ENCODE data around the gene IFNB1.

The IFNB1 gene

DNA sequence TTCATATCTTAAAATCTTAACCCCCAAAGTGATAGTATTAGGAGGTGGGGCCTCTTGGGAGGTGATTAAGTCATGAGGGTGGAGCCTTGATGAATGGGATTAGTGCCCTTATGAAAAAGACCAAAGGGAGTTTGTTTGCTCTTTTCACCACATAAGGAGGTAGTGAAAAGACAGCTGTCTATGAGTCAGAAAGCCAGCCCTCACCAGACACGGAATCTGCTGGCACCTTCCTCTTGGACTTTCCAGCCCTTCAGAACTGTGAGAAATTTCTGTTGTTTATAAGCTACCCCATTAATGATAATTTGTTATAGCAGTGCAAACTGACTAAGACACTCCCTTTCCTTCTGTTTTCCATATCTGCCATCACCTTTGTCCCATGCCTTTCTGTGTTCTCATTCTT is 20.8 kb downstream of the IFNB1 start:
- TF ChIP-seq ZFHX2 (tag by site-specific recombination; conservative IDR thresholded peaks at IDR 0.05), result no peak
- no peak for TF ChIP-seq ZNF138 (tag by site-specific recombination; IDR thresholded peaks at IDR 0.05; ENCODE audit: borderline replicate concordance)
- TF ChIP-seq, protein P1, sequence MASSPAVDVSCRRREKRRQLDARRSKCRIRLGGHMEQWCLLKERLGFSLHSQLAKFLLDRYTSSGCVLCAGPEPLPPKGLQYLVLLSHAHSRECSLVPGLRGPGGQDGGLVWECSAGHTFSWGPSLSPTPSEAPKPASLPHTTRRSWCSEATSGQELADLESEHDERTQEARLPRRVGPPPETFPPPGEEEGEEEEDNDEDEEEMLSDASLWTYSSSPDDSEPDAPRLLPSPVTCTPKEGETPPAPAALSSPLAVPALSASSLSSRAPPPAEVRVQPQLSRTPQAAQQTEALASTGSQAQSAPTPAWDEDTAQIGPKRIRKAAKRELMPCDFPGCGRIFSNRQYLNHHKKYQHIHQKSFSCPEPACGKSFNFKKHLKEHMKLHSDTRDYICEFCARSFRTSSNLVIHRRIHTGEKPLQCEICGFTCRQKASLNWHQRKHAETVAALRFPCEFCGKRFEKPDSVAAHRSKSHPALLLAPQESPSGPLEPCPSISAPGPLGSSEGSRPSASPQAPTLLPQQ (tag by site-specific recombination; IDR thresholded peaks at IDR 0.05), result no peak
- TF ChIP-seq ZNF629 (tag by site-specific recombination; IDR thresholded peaks at IDR 0.05), result no peak
- no peak for TF ChIP-seq ZNF248 (tag by site-specific recombination; IDR thresholded peaks at IDR 0.05)
- TF ChIP-seq WT1 (tag by site-specific recombination; IDR thresholded peaks at IDR 0.05), result no peak
- TF ChIP-seq ZNF830 (tag by site-specific recombination; IDR thresholded peaks at IDR 0.05; ENCODE audit: low read depth), result no peak
- no peak for TF ChIP-seq ZNF391 (tag by site-specific recombination; IDR thresholded peaks at IDR 0.05; ENCODE audit: borderline replicate concordance, low read depth)
- no peak for TF ChIP-seq ZNF416 (tag by site-specific recombination; IDR thresholded peaks at IDR 0.05)
- TF ChIP-seq REPIN1 (tag by site-specific recombination; IDR thresholded peaks at IDR 0.05; ENCODE audit: low read depth), result no peak
- TF ChIP-seq, protein P2, sequence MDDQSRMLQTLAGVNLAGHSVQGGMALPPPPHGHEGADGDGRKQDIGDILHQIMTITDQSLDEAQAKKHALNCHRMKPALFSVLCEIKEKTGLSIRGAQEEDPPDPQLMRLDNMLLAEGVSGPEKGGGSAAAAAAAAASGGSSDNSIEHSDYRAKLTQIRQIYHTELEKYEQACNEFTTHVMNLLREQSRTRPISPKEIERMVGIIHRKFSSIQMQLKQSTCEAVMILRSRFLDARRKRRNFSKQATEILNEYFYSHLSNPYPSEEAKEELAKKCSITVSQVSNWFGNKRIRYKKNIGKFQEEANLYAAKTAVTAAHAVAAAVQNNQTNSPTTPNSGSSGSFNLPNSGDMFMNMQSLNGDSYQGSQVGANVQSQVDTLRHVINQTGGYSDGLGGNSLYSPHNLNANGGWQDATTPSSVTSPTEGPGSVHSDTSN (CRISPR knock-in tag; IDR thresholded peaks at IDR 0.05), result no peak
- no peak for TF ChIP-seq ZNF747 (tag by site-specific recombination; IDR thresholded peaks at IDR 0.05)
- TF ChIP-seq IKZF3 (tag by site-specific recombination; IDR thresholded peaks at IDR 0.05), result no peak
- TF ChIP-seq GLIS2 (tag by site-specific recombination; IDR thresholded peaks at IDR 0.05), result no peak
- TF ChIP-seq, protein P3, sequence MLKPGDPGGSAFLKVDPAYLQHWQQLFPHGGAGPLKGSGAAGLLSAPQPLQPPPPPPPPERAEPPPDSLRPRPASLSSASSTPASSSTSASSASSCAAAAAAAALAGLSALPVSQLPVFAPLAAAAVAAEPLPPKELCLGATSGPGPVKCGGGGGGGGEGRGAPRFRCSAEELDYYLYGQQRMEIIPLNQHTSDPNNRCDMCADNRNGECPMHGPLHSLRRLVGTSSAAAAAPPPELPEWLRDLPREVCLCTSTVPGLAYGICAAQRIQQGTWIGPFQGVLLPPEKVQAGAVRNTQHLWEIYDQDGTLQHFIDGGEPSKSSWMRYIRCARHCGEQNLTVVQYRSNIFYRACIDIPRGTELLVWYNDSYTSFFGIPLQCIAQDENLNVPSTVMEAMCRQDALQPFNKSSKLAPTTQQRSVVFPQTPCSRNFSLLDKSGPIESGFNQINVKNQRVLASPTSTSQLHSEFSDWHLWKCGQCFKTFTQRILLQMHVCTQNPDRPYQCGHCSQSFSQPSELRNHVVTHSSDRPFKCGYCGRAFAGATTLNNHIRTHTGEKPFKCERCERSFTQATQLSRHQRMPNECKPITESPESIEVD (tag by site-specific recombination; IDR thresholded peaks at IDR 0.05), result no peak
- TF ChIP-seq FEZF1 (tag by site-specific recombination; IDR thresholded peaks at IDR 0.05), result no peak
- no peak for TF ChIP-seq ZNF529 (tag by site-specific recombination; IDR thresholded peaks at IDR 0.05; ENCODE audit: insufficient replicate concordance)
- Histone ChIP-seq H3K27ac (ENCODE audit: extremely low read depth, low read depth, low read length) (no peak overlapping the region), H3K9me3 (ENCODE audit: control insufficient read depth, insufficient read depth, low read depth, low read length) (no peaks in the 10 kb centered on the region), H3K4me3 (ENCODE audit: low read depth, low read length) (no peak overlapping the region), H3K4me1 (ENCODE audit: control insufficient read depth, insufficient read depth, low read length) (no peaks in the 10 kb centered on the region), H3K36me3 (ENCODE audit: control insufficient read depth in 2 of 2, insufficient read depth in 1 of 2, low read length in 2 of 2) (no peaks in the 10 kb centered on the region)
- POLR2A ChIA-PET, result no interaction called here
- CTCF ChIA-PET, result interaction anchor here (0.6 kb wide), 1 partner anchor 170 kb away, joined by 3 read pairs; no protein-coding TSS in a partner anchor

DNA sequence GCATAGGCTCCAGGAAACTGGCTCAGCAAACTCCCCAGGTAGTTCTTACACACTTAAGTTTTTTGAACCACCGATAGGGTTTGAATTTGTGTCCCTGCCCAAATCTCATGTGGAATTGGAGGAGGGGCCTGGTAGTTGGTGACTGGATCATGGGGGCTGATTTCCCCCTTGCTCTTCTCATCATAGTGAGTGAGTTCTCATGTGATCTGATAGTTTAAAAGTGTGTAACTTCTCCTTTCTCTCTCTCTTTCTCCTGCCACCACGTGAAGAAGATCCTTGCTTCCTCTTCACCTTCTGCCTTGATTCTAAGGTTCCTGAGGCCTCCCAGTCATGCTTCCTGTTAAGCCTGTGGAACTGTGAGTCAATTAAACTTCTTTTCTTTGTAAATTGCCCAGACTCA is 23.9 kb downstream of the IFNB1 start:
- TF ChIP-seq ZSCAN30 (tag by site-specific recombination; IDR thresholded peaks at IDR 0.05) (no peak), GFI1B (tag by site-specific recombination; IDR thresholded peaks at IDR 0.05) (no peak), YY1 (tag by site-specific recombination; IDR thresholded peaks at IDR 0.05) (no peak), ZNF10 (tag by site-specific recombination; IDR thresholded peaks at IDR 0.05) (no peak), ZNF654 (tag by site-specific recombination; IDR thresholded peaks at IDR 0.05; ENCODE audit: low read depth) (no peak), ZEB2 (tag by site-specific recombination; IDR thresholded peaks at IDR 0.05) (no peak), IKZF3 (tag by site-specific recombination; IDR thresholded peaks at IDR 0.05) (no peak), KLF8 (tag by site-specific recombination; IDR thresholded peaks at IDR 0.05) (no peak)
- TF ChIP-seq, protein P4, sequence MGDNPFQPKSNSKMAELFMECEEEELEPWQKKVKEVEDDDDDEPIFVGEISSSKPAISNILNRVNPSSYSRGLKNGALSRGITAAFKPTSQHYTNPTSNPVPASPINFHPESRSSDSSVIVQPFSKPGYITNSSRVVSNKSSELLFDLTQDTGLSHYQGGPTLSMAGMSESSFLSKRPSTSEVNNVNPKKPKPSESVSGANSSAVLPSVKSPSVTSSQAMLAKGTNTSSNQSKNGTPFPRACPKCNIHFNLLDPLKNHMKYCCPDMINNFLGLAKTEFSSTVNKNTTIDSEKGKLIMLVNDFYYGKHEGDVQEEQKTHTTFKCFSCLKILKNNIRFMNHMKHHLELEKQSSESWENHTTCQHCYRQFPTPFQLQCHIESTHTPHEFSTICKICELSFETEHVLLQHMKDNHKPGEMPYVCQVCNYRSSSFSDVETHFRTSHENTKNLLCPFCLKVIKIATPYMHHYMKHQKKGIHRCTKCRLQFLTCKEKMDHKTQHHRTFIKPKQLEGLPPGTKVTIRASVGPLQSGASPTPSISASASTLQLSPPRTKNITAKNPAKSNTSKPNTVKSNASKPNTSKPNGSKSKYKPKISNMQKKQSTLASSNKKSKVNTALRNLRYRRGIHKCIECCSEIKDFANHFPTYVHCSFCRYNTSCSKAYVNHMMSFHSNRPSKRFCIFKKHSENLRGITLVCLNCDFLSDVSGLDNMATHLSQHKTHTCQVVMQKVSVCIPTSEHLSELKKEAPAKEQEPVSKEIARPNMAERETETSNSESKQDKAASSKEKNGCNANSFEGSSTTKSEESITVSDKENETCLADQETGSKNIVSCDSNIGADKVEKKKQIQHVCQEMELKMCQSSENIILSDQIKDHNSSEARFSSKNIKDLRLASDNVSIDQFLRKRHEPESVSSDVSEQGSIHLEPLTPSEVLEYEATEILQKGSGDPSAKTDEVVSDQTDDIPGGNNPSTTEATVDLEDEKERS (tag by site-specific recombination; IDR thresholded peaks at IDR 0.05), result no peak
- TF ChIP-seq, protein P5, sequence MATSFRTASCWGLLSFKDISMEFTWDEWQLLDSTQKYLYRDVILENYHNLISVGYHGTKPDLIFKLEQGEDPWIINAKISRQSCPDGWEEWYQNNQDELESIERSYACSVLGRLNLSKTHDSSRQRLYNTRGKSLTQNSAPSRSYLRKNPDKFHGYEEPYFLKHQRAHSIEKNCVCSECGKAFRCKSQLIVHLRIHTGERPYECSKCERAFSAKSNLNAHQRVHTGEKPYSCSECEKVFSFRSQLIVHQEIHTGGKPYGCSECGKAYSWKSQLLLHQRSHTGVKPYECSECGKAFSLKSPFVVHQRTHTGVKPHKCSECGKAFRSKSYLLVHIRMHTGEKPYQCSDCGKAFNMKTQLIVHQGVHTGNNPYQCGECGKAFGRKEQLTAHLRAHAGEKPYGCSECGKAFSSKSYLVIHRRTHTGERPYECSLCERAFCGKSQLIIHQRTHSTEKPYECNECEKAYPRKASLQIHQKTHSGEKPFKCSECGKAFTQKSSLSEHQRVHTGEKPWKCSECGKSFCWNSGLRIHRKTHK (tag by site-specific recombination; IDR thresholded peaks at IDR 0.05), result no peak
- TF ChIP-seq, protein P6, sequence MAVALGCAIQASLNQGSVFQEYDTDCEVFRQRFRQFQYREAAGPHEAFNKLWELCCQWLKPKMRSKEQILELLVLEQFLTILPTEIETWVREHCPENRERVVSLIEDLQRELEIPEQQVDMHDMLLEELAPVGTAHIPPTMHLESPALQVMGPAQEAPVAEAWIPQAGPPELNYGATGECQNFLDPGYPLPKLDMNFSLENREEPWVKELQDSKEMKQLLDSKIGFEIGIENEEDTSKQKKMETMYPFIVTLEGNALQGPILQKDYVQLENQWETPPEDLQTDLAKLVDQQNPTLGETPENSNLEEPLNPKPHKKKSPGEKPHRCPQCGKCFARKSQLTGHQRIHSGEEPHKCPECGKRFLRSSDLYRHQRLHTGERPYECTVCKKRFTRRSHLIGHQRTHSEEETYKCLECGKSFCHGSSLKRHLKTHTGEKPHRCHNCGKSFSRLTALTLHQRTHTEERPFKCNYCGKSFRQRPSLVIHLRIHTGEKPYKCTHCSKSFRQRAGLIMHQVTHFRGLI (tag by site-specific recombination; IDR thresholded peaks at IDR 0.05), result no peak
- ChIA-PET POLR2A (no interaction called here), CTCF (no interaction called here)
- Histone ChIP-seq H3K27ac (ENCODE audit: extremely low read depth, low read depth, low read length) (no peak overlapping the region), H3K4me1 (ENCODE audit: control insufficient read depth, insufficient read depth, low read length) (no peaks in the 10 kb centered on the region), H3K4me3 (ENCODE audit: low read depth, low read length) (no peak overlapping the region), H3K9me3 (ENCODE audit: control insufficient read depth, insufficient read depth, low read depth, low read length) (no peaks in the 10 kb centered on the region), H3K36me3 (ENCODE audit: control insufficient read depth in 2 of 2, insufficient read depth in 1 of 2, low read length in 2 of 2) (no peaks in the 10 kb centered on the region)
